GM15510 (cell line): ENCODE data around the gene ESYT1.

Source experiments
- POLR2A ChIP-seq: IDR thresholded peaks from 3 replicates; pipeline ENCODE4 v1.6.1; 2011; ENCODE audit warnings: borderline replicate concordance; ENCODE audit not compliant: insufficient read length; ENCODE audit errors: extremely low read depth

The ESYT1 gene

DNA sequence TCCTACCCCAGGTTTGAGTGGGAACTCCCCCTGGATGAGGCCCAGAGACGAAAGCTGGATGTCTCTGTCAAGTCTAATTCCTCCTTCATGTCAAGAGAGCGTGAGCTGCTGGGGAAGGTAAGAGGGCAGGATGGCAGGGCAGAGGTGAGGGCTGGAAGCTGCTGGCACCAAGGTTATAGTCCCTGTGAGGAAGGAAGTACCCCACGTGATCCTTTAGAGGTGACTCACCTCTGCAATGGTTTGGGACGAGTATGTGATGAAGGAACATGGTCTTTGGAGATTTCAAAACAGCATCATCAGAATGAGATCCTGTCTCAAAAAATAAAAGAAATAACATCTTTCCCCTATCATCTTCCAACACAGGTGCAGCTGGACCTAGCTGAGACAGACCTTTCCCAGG, 15.2 kb downstream of the ESYT1 start:
- TF ChIP-seq POLR2A, result no peak

DNA sequence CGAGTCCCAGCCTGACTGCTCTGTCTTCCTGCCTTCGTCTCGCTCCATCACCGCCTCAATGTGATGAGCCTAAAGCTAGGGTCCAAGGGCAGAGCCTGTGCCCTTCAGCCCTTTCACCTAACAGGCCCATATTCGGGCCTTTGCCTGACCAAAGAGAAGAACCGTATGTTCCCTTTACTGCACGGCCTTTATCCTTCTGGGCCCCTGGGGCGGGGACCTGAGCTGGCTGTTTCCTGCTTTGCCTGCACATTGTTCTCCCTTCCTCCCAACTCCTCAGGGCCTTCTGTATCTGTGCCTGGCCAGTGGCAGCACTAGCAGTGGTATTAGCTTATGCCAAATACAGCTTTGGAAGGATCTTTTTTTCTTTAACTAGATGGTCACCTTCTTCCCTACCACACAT, 15.8 kb downstream of the ESYT1 start:
- TF ChIP-seq POLR2A, result no peak

DNA sequence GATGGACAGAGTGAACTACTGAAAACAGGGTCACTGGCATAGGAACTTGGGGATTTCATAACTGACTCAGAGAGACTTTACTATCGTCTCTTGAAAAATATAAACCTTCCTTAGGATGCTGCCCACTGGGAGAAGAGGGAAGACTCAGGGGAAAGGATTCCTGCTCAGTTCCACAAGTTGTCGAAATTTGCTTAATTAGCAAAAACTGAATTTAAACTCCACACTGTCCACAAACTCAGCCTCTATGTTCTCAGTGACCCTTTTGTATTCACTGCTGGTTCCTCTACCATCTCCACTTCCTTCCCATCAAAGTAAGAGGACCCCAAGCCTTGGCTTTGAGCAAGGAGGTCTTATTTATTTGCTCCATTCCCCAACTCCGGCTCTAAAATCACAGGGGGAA, 17.1 kb downstream of the ESYT1 start:
- TF ChIP-seq POLR2A, result no peak

DNA sequence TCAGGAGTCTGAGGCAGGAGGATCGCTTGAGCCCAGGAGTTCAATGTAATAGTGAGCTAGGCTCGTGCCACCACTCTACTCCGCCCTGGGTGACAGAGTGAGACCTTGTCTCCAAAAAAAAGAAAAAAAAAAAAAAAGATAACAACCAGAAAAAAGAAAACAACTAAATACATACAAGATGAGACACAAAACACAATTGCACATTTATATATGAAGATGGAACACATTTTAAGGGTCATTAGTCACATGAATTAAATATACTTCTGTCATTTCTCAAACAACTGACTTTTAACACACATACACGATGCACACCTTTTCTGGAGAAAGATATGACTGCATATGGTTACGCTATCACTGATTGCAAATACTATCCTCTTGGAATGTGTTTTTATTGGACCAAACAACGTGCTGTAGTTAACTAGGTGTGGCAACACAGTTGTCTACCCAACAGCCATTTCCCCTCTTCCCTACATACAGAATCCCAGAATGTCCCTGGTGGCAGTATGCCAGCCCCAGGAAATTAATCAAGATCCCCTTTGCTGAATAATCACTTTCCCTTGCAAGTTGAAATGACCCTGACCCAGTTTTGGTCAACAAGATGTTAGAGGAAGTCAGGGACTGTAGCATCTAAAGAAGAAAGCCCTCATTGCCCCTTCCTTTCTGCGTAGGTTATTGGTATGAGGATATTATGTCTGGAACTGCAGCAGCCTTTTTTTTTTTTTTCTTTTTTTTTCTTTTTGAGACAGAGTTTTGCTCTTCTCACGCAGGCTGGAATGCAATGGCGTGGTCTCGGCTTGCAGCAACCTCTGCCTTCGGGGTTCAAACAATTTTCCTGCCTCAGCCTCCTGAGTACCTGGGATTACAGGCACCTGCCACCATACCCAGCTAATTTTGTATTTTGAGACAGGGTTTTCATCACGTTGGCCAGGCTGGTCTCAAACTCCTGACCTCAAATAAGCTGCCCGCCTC, 18.7 kb downstream of the ESYT1 start:
- TF ChIP-seq POLR2A, result no peak

DNA sequence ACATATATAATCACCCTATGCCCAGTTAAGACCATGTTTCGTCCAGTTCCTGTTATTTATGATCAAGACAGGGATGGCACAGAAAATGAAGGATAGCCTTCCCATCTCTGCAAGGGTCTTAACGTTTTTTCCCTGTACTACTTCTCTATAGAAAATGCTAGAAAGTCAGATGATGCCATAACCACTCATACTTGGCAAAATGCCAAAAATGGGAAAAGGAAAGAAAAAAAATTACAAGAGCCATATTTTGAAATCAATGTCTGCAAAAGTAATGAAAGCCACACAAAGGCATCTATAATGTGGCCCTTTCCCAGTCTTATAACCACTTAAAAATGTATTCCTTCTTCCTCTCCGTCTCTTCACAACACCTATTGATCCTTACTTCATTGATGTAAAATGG, 22.5 kb downstream of the ESYT1 start:
- TF ChIP-seq POLR2A, result no peak

DNA sequence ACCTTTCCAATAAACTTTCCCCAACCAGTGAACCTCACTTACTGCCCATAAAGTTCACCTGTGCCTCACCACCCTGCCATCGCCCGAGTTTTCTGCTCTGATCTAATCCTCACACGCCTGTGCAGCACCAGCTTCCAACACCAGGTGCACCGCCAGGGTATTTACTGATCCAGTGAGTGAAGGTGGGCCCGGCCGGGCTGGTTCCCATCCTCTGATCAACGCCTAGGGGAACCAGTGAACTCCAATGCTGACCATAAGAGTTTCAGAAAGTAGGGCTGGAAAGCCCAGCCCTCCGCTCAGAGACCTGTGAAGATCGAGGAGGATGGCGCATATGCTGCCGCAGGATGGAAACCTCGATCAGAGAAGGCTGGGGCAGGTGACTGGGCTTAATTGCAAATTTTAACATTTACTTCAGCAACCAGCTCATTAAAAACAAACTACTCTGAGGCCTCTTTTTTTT, 23.6 kb downstream of the ESYT1 start:
- no peak for TF ChIP-seq POLR2A

DNA sequence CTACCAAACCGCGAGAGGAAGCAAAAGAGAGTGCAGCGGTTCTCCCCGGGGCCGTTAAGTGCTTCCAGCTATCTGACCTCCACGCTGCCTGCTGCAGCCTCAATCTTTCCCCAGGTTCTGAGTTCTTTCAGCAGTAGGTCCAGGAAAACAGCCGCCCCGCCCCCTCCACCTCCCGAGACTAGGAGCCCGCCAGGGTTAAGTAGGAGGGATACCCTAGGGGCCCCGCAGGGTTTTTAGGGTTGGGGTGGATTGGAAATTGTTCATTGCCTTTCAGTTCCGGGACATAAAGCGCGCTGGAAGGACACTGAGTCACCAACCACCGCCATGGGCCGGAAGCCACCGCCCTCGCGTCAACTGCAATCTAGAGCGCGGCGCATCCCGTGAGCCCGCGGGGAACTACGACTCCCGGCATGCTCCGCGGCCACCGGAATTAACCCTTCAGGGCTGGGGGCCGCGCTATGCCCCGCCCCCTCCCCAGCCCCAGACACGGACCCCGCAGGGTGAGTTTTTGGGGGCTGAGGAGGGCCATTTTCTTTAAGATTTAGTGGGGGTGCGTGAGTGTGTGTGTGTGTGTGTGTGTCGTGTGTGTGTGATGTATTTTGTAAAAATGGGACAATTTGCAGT, 24.2 kb downstream of the ESYT1 start, which contains the start of gene MYL6B:
Gene MYL6B (plus strand): TSS at position 456 of the 624 bp plus-strand sequence. CDS start 1,332 bp downstream, outside the sequence.
- TF ChIP-seq POLR2A, result peak; percentile 80

DNA sequence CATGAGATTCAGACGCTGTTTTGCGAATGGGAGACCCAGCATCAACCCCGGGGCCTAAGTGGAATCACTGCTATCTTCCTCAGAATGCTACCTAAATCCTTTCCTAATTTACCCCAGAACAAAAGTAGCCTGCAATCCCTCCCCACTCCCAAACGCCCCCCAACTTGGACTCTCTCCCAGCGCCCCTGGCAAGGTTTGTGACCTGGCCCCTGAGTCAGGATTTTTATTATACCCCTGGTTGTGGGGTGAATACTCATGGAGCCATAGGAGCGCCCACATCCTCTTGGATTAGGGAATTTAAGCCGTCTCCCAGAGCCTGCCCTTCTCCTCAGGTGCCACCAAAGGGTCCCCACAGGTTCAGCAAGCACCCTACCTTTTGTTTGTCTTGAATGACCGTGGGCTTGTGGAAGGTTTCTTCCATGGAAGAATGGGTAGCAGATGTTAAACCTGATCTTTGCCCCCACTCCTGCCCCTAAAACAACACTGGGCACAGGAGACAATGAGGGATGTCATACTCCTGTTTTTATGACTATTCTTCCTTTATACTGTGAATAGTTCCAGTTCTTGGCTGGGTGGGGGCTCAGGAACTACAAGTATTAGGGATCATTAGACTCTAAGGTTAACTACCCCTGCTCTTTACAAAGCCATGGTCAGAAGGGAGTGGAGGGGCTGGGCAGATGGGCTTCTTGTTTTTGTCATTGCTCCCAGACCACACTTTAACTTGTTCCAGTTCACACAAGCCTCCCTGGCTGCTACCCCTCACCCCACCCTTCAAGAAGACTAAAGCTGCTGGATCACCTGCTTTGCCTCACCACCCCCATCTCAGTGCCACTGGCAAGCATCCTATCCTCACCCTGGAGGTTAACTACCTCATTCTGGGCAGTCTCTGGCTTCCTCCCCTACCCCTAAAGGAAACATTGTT, 24.9 kb downstream of the ESYT1 start:
- TF ChIP-seq POLR2A, result no peak

DNA sequence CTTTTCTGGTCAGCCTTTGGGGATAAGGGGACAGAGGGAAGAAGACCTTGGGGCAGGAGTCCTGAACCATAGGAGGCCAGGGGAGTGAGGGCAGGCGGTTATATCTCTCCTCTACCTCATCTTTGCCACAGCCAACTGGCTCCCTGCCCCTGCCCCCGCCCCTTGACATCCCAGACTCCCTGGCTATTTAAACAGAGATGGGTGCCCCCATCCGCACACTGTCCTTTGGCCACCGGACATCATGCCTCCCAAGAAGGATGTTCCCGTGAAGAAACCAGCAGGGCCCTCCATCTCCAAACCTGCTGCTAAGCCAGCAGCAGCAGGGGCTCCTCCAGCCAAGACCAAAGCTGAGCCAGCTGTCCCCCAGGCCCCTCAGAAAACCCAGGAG, 25.6 kb downstream of the ESYT1 start:
- TF ChIP-seq POLR2A, result no peak

DNA sequence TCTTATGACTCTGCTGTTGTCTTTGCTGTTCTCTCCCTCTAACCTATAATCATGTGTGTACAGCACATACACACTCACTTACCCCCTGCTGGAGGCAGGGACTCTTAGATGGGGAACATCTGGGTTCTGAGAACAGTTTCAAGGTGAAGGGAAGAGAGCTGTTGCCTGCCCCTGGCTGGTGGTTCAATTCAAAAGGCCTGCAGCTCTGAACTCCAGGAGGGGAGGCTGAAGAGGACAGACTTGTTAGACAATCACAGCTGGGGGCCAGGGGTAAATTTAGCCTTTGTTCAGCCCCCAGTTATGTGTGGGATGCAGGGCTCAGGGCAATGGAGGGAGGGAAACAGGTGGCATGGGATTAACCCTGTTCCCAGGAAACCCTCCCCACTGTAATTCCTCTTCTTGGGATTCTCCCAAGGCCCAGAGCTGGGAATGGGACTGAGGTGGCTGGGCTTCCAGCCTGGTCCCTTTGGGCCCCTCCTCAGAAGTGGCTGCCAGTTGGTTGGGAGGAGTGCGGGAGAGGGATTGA, 26.2 kb downstream of the ESYT1 start:
- no peak for TF ChIP-seq POLR2A

DNA sequence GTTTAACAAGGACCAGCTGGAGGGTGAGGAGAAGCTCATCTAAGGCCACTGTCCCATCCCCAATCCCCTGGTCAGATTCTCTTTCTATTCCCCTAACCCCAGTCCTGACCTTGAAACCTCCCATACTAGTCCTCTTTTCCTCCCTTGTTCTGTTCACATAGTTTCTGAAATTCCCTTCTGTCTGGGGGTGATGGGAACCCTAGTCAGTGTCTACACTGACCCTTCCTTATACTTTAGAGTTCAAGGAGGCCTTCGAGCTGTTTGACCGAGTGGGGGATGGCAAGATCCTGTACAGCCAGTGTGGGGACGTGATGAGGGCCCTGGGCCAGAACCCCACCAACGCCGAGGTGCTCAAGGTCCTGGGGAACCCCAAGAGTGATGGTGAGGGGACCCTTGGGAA, 26.8 kb downstream of the ESYT1 start:
- TF ChIP-seq POLR2A, result no peak

DNA sequence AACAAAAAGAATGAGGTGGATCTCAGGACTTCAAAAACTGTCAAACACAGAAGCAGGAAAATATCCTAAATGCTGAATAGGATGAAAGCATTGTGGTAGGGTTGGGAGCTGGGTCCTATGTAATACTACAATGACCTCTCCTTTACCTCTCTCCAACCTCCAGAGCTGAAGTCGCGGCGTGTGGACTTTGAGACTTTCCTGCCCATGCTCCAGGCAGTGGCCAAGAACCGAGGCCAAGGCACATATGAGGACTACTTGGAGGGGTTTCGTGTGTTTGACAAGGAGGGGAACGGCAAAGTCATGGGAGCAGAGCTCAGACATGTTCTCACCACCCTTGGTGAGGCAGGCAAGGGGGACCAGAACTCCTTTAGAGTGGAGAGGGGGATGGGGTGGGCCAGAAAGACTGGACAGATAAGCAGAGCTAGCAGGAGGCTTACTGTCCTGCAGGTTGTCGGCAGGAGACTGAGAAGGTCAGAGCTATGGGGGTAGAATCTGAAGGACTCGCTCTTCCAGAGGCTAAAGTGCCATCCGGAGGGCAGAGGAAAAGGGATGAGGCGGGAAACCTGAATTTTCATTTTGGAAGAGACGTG, 27.3 kb downstream of the ESYT1 start:
- TF ChIP-seq POLR2A, result no peak

DNA sequence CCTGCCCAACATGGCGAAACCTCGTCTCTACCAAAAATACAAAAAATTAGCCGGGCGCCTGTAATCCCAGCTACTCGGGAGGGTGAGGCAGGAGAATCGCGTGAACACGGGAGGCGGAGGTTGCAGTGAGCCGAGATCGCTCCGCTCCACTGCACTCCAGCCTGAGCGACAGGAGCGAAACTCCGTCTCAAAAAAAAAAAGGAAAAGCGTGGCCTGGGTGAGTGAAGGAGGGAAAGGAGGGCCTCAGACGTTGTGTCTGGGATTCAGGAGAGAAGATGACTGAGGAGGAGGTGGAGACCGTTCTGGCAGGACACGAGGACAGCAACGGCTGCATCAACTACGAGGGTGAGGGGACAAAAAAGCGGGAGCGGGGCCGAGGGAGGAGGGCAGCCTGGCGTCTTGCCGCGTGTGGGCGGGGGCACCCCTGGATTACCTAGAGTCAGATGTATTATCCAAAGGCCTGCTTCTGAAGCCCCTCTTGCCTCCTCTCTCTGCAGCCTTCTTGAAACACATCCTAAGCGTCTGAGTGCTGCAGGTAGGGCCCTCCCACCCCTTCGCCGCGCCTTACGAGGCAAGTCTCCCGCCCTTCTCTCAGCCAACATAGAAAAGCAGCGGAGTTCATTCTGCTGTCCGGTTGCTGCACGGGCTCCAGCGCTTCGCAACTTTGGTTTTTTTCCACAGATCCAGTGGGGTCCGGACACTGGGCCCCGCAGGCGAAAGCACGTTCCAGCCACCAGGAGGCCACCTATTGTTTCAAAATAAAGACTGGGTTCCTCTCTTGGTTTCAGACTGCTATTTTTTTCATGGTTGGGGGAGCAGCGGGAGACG, 29.3 kb downstream of the ESYT1 start:
- TF ChIP-seq POLR2A, result peak; percentile 31
